ENCODE measurements around the gene KRTAP19-1. TPM values are rescaled to one million over a fixed set of nuclear protein-coding genes. Genes with fewer than 3 reads are reported as not detected.

Gene KRTAP19-1
- total and polyA plus RNA-seq, 12 donors = not detected

DNA sequence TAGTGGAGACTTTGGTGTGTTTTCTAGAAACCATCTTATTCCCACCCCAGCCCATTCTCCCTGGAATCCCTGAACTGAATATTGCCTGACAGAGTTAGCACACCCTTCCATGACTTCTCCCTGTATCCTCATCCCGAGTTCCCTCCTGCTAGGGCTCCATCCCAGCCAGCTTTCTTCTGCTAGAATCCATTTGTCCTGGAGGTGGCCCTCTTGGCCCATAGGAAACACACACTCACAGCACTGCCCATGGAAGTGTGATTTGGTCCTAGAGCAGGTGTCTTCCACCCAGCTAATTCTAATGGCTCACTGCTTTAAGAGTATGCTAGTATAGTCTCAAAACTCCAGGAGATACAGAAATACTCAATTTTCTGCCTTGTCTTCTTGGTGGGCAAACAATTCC lies 36.0 kb downstream of the KRTAP19-1 start:
- no peaks in the 10 kb centered on the region for H3K4me1 ChIP-seq
- ATAC-seq (peak in 6 of 8 donors; percentile 25 to 79 (median 60)), DNase-seq (peak in 1 of 2 donors; percentile 4)
- no peaks in the 10 kb centered on the region for H3K36me3 ChIP-seq
- TF ChIP-seq, protein P1, sequence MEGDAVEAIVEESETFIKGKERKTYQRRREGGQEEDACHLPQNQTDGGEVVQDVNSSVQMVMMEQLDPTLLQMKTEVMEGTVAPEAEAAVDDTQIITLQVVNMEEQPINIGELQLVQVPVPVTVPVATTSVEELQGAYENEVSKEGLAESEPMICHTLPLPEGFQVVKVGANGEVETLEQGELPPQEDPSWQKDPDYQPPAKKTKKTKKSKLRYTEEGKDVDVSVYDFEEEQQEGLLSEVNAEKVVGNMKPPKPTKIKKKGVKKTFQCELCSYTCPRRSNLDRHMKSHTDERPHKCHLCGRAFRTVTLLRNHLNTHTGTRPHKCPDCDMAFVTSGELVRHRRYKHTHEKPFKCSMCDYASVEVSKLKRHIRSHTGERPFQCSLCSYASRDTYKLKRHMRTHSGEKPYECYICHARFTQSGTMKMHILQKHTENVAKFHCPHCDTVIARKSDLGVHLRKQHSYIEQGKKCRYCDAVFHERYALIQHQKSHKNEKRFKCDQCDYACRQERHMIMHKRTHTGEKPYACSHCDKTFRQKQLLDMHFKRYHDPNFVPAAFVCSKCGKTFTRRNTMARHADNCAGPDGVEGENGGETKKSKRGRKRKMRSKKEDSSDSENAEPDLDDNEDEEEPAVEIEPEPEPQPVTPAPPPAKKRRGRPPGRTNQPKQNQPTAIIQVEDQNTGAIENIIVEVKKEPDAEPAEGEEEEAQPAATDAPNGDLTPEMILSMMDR (IDR thresholded peaks at IDR 0.05) = peak in 7 of 9 donors; percentile 13 to 55 (median 52)
- 44 to 48% methylated on average over 1 of the region's 1 CpG for WGBS, 2 donors
- no peaks in the 10 kb centered on the region for H3K27me3 ChIP-seq
- intact Hi-C loops (cut with DNase I) = loop anchor here in 7 of 10 donors (2.0 to 10.0 kb wide), 5 partner anchors 288 to 643 kb away; no protein-coding TSS in a partner anchor
- no peaks in the 10 kb centered on the region for H3K9me3 ChIP-seq
- H3K4me3 ChIP-seq = no peak overlapping the region
- H3K27ac ChIP-seq = no peak overlapping the region

DNA sequence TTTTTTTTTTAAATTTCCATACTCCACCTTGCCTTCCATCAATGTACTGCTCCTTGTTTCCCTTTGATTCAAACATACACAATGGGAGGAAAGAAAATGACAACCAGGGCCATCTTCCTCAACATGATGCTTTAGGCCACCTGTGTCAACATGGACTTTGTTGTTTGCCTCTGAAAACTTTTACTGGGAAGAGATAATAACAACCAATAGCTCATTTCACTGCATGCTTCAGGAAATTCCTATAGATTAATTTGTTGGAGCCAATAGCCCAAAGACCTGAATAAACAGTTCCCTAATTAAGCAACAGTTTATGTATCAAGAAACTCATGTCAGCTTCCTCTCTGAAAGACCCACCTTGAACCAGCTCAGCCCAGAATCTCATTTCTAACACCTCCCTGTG lies 36.9 kb downstream of the KRTAP19-1 start:
- Histone ChIP-seq H3K4me1 (no peaks in the 10 kb centered on the region), H3K4me3 (no peak overlapping the region), H3K9me3 (no peaks in the 10 kb centered on the region), H3K27me3 (no peaks in the 10 kb centered on the region), H3K27ac (no peak overlapping the region), H3K36me3 (no peaks in the 10 kb centered on the region)
- no peak for ATAC-seq
- TF ChIP-seq, protein P1 (IDR thresholded peaks at IDR 0.05) = no peak
- DNase-seq = no peak
- intact Hi-C loops (cut with DNase I) = loop anchor here in 6 of 10 donors (5.0 to 10.0 kb wide), 4 partner anchors 289 to 644 kb away; no protein-coding TSS in a partner anchor

DNA sequence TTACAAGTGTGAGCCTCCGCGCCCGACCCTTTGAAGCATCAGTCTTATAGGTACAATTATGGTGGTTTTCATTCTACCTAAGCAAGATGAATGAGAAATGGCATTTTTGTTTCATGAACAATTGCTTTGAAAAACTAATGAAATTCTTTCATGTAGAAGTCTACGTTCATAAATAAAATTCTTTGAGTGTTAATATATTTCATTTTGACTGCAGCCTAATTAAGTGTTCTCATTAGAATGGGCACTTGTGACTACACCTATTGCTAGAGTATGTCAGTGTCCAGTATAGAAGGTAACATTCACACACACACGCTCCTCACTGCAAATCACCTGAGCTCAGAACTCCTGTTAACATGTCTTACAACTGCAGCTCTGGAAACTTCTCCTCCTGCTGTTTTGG lies 40.2 kb downstream of the KRTAP19-1 start, which contains the start of gene KRTAP15-1:
TSS of gene KRTAP15-1 (plus strand) at position 301 of the 400 bp plus-strand sequence. CDS start at position 354, 53 bp downstream.
- no peaks in the 10 kb centered on the region for H3K9me3 ChIP-seq
- WGBS, 2 donors = 92 to 94% methylated on average over 5 of the region's 5 CpGs
- no peaks in the 10 kb centered on the region for H3K4me1 ChIP-seq
- ATAC-seq (no peak), DNase-seq (no peak)
- no peaks in the 10 kb centered on the region for H3K36me3 ChIP-seq
- H3K4me3 ChIP-seq = no peak within 1 kb of the TSS
- no peak within 1 kb of the TSS for H3K27ac ChIP-seq
- TF ChIP-seq, protein P1 (IDR thresholded peaks at IDR 0.05) = no peak
- intact Hi-C loops (cut with DNase I) = loop anchor here in 7 of 10 donors (5.0 to 10.0 kb wide), 6 partner anchors 95 to 647 kb away; partner anchors contain the start of gene KRTAP23-1 (in 1 of the 7)
- no peaks in the 10 kb centered on the region for H3K27me3 ChIP-seq

DNA sequence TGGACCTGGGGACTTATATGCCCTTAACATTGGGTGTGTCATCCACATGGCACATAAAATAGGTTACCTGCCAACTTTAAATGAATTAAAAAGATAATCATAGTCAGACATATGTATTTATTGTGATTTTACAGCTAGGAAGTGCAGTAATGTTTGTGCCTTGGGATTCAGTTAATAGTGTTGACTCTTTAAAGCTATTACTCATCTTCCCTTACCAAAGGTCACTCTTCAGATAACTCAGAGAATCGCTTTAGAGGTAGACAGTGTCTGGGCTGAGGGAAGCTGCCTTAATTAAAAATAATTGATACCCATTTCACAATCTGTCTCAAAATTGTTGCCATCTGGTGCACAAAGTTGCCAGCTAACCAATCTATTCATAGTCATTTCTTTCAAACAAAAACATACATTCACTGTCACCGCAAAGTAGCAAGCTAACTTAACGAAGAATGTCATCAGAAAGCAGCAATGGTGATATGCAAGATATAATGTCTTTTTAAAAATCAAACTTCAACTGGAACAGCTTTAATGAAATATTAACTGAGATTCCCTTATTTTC lies 43.1 kb downstream of the KRTAP19-1 start:
- intact Hi-C loops (cut with DNase I) = loop anchor here in 2 of 10 donors (10.0 kb wide), 2 partner anchors 92 to 392 kb away; partner anchors contain the start of gene KRTAP23-1 (in 1 of the 2)
- WGBS, 2 donors = 73 to 81% methylated on average over 3 of the region's 3 CpGs
- no peak for DNase-seq
- Histone ChIP-seq H3K4me1 (no peaks in the 10 kb centered on the region), H3K9me3 (no peaks in the 10 kb centered on the region), H3K27ac (no peak overlapping the region), H3K27me3 (no peaks in the 10 kb centered on the region), H3K36me3 (no peaks in the 10 kb centered on the region), H3K4me3 (no peak overlapping the region)
- ATAC-seq = no peak
- TF ChIP-seq, protein P1 (IDR thresholded peaks at IDR 0.05) = no peak

Measured in heart right ventricle (tissue), 16 donors.